WTC11 (cell line): ENCODE measurements around the gene ADAP1. TPM values are rescaled to one million over a fixed set of nuclear protein-coding genes. Genes with fewer than 3 reads are reported as not detected.
A peak's percentile ranks its signal among the peaks of the same experiment; 100 is the strongest.

ENCODE experiments used
- ATAC-seq: fragments of 200-7000 bp; cut with Tn5 transposase; 2 replicates; pipeline ENCODE4 v1.10.0; 2021; ENCODE audit warnings: mild to moderate bottlenecking, moderate library complexity
- CTCF ChIA-PET: fragments of 300-600 bp; sonication (Branson Sonifier 250); formaldehyde crosslinking; loops from one replicate; lab custom pipeline; 2021; ENCODE audit warnings: antibody characterized with exemption; lab: Charles Lee
- POLR2A ChIA-PET: fragments of 350-600 bp; sonication (Branson Sonifier 250); formaldehyde crosslinking; loops from one replicate; lab custom pipeline; 2021; ENCODE audit warnings: antibody characterized with exemption; lab: Charles Lee
- DNase-seq: peaks from one replicate; pipeline ENCODE4 v3.0.0; 2021; ENCODE audit warnings: low spot score
- H3K27ac Mint-ChIP-seq: 2 replicates; pipeline ENCODE4 v1.8.0; 2021; ENCODE audit warnings: mixed read lengths
- H3K27me3 Mint-ChIP-seq: 2 replicates; pipeline ENCODE4 v1.8.0; 2021; ENCODE audit warnings: low read depth, mild to moderate bottlenecking, moderate library complexity, mixed read lengths
- H3K36me3 Mint-ChIP-seq: 2 replicates; pipeline ENCODE4 v1.8.0; 2021; ENCODE audit warnings: mixed read lengths
- H3K4me1 Mint-ChIP-seq: 2 replicates; pipeline ENCODE4 v1.8.0; 2022; ENCODE audit warnings: mixed read lengths
- H3K4me3 Mint-ChIP-seq: 2 replicates; pipeline ENCODE4 v1.8.0; 2021; ENCODE audit warnings: mild to moderate bottlenecking, moderate library complexity, mixed read lengths
- H3K9me3 Mint-ChIP-seq: 2 replicates; pipeline ENCODE4 v1.8.0; 2021; ENCODE audit warnings: mixed read lengths
- CREM ChIP-seq: sonication (generic); formaldehyde crosslinking; IDR thresholded peaks from 2 replicates; pipeline ENCODE4 v1.8.1; 2022; ENCODE audit warnings: mild to moderate bottlenecking, missing genetic modification reagents, moderate library complexity
- ESRRA ChIP-seq: sonication (generic); formaldehyde crosslinking; IDR thresholded peaks from 2 replicates; pipeline ENCODE4 v1.8.1; 2022; ENCODE audit warnings: mild to moderate bottlenecking, missing genetic modification reagents, borderline replicate concordance
- FOXJ3 ChIP-seq: sonication (generic); formaldehyde crosslinking; IDR thresholded peaks from 2 replicates; pipeline ENCODE4 v1.9.0; 2021; ENCODE audit warnings: missing genetic modification reagents, mild to moderate bottlenecking, borderline replicate concordance
- FOXP1 ChIP-seq: sonication (generic); formaldehyde crosslinking; IDR thresholded peaks from 2 replicates; pipeline ENCODE4 v1.8.0; 2022; ENCODE audit warnings: missing genetic modification reagents, mild to moderate bottlenecking, moderate library complexity, borderline replicate concordance
- GABPB1 ChIP-seq: sonication (generic); formaldehyde crosslinking; IDR thresholded peaks from 2 replicates; pipeline ENCODE4 v1.8.1; 2023; ENCODE audit warnings: mild to moderate bottlenecking, missing genetic modification reagents
- GRHL2 ChIP-seq: fragments of 250-450 bp; sonication (Bioruptor Pico); IDR thresholded peaks from 2 replicates; pipeline ENCODE4 v1.8.0; 2022; ENCODE audit warnings: mild to moderate bottlenecking, moderate library complexity; ENCODE audit not compliant: insufficient replicate concordance, severe bottlenecking
- HMGA2 ChIP-seq: fragments of 250-450 bp; sonication (Bioruptor Pico); IDR thresholded peaks from 2 replicates; pipeline ENCODE4 v1.4.0; 2021; ENCODE audit warnings: mild to moderate bottlenecking, moderate library complexity
- JUN ChIP-seq: sonication (generic); formaldehyde crosslinking; IDR thresholded peaks from 2 replicates; pipeline ENCODE4 v1.8.0; 2023; ENCODE audit warnings: mild to moderate bottlenecking, missing genetic modification reagents
- MAX ChIP-seq: sonication (generic); formaldehyde crosslinking; IDR thresholded peaks from 2 replicates; pipeline ENCODE4 v1.8.0; 2022; ENCODE audit warnings: mild to moderate bottlenecking, missing genetic modification reagents
- NFYB ChIP-seq: sonication (generic); formaldehyde crosslinking; conservative IDR thresholded peaks from 2 replicates; pipeline ENCODE4 v1.8.0; 2022; ENCODE audit warnings: low read depth, missing genetic modification reagents
- OVOL2 ChIP-seq: fragments of 250-450 bp; sonication (Bioruptor Pico); IDR thresholded peaks from 2 replicates; pipeline ENCODE4 v1.9.0; 2021; ENCODE audit warnings: mild to moderate bottlenecking, borderline replicate concordance
- PRRX2 ChIP-seq: fragments of 250-450 bp; sonication (Bioruptor Pico); IDR thresholded peaks from 2 replicates; pipeline ENCODE4 v1.8.0; 2021; ENCODE audit warnings: mild to moderate bottlenecking
- RELA ChIP-seq: sonication (generic); formaldehyde crosslinking; IDR thresholded peaks from 2 replicates; pipeline ENCODE4 v1.8.1; 2022; ENCODE audit warnings: missing genetic modification reagents, mild to moderate bottlenecking, borderline replicate concordance
- SMAD3 ChIP-seq: sonication (generic); formaldehyde crosslinking; IDR thresholded peaks from 2 replicates; pipeline ENCODE4 v1.8.0; 2022; ENCODE audit warnings: missing genetic modification reagents, mild to moderate bottlenecking, borderline replicate concordance
- SMAD4 ChIP-seq: sonication (generic); formaldehyde crosslinking; IDR thresholded peaks from 2 replicates; pipeline ENCODE4 v1.8.0; 2022; ENCODE audit warnings: mild to moderate bottlenecking, missing genetic modification reagents
- TEAD4 ChIP-seq: sonication (generic); formaldehyde crosslinking; IDR thresholded peaks from 2 replicates; pipeline ENCODE4 v1.8.0; 2022; ENCODE audit warnings: mild to moderate bottlenecking, missing genetic modification reagents
- TP53 ChIP-seq: sonication (generic); formaldehyde crosslinking; IDR thresholded peaks from 2 replicates; pipeline ENCODE4 v1.8.1; 2023; ENCODE audit warnings: mild to moderate bottlenecking, missing genetic modification reagents
- ZNF121 ChIP-seq: sonication (generic); formaldehyde crosslinking; IDR thresholded peaks from 2 replicates; pipeline ENCODE4 v1.8.0; 2023; ENCODE audit warnings: missing genetic modification reagents
- ZNF423 ChIP-seq: fragments of 250-450 bp; sonication (Bioruptor Pico); IDR thresholded peaks from 2 replicates; pipeline ENCODE4 v2.1.2; 2022; ENCODE audit warnings: mild to moderate bottlenecking, moderate library complexity
- ZNF425 ChIP-seq: fragments of 250-450 bp; sonication (Bioruptor Pico); conservative IDR thresholded peaks from 2 replicates; pipeline ENCODE4 v1.9.0; 2021; ENCODE audit warnings: mild to moderate bottlenecking
- ZNF671 ChIP-seq: fragments of 250-450 bp; sonication (Bioruptor Pico); IDR thresholded peaks from 2 replicates; pipeline ENCODE4 v1.8.0; 2021; ENCODE audit warnings: mild to moderate bottlenecking
- total RNA-seq: library from RNA; stranded (reverse); gene quantifications from 3 replicates; pipeline ENCODE4 v1.2.3, GENCODE V29; 2021
- TF ChIP-seq, protein P1 (sequence below): sonication (generic); formaldehyde crosslinking; IDR thresholded peaks from 2 replicates; pipeline ENCODE4 v1.8.1; 2022; ENCODE audit warnings: mild to moderate bottlenecking, missing genetic modification reagents, moderate library complexity, borderline replicate concordance
- TF ChIP-seq, protein P2 (sequence below): sonication (generic); formaldehyde crosslinking; IDR thresholded peaks from 2 replicates; pipeline ENCODE4 v1.8.1; 2023; ENCODE audit warnings: mild to moderate bottlenecking, missing genetic modification reagents

The ADAP1 gene
- total RNA-seq, 1 experiment from 2014 or later = 4.3 TPM

- ChIA-PET POLR2A (no interaction called here), CTCF (interaction anchor here (1.0 to 4.4 kb wide), 2 partner anchors 20 to 202 kb away, joined by 4 to 43 read pairs; no protein-coding TSS in a partner anchor)
- no peak for DNase-seq
- no peak for TF ChIP-seq SMAD3 (CRISPR knock-in tag)
- TF ChIP-seq SMAD4 (CRISPR knock-in tag) = no peak
- TF ChIP-seq TEAD4 (CRISPR knock-in tag) = no peak
- TF ChIP-seq ZNF121 = no peak
- no peak for TF ChIP-seq HMGA2 (CRISPR knock-in tag)
- Mint-ChIP-seq H3K4me1 (peaks cover 3% of the 10 kb centered on the region; the same call in 1 of the 2 replicates), H3K4me3 (peak overlapping the region; percentile 36), H3K9me3 (no peaks in the 10 kb centered on the region), H3K27ac (no peak overlapping the region), H3K36me3 (peaks cover 31% of the 10 kb centered on the region), H3K27me3 (peaks cover 2% of the 10 kb centered on the region; the same call in 1 of the 2 replicates)
- no peak for ATAC-seq
These were observed 18.8 kb upstream of the ADAP1 start for GRCh38 chr7:973312-973711.

DNA sequence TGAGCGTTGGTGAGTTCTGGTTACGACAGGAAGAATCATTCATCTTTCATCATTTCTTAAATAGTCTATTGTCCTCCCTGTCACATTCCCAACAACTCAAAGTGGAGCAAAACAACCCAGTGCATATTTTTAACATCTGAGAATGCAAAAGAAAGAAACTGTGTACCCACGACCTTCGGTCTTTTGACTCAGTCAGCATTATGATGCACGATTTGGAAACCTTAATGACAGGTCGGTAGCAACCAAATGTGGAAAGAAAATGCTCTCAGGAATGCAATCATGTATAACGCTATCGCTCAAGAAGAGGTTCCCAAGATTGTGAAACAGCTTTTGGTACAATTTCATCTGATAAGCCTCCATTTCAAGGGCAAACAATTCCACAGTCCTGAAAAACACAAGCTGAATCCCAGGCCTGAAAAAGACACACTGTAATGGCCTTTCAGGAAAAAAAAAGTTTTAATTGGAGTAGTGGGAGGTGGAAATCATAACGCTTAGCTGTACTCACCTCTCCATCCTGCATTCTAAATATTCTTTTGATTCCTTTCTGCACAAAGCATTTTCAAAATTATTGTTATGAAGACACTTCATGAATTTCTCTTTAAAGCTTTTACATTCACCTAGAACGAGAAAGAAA is 18.3 kb upstream of the ADAP1 start:
- peaks cover 2% of the 10 kb centered on the region; the same call in 1 of the 2 replicates for H3K27me3 Mint-ChIP-seq
- DNase-seq (no peak), ATAC-seq (no peak)
- peaks cover 3% of the 10 kb centered on the region; the same call in 1 of the 2 replicates for H3K4me1 Mint-ChIP-seq
- no peaks in the 10 kb centered on the region for H3K9me3 Mint-ChIP-seq
- H3K27ac Mint-ChIP-seq = no peak overlapping the region
- H3K4me3 Mint-ChIP-seq = peak overlapping the region; percentile 36
- POLR2A ChIA-PET = no interaction called here
- peaks cover 36% of the 10 kb centered on the region for H3K36me3 Mint-ChIP-seq
- TF ChIP-seq PRRX2 (CRISPR knock-in tag) = no peak
- TF ChIP-seq GABPB1 = peak; percentile 36; the same call in 1 of the 2 replicates
- TF ChIP-seq, protein P1, sequence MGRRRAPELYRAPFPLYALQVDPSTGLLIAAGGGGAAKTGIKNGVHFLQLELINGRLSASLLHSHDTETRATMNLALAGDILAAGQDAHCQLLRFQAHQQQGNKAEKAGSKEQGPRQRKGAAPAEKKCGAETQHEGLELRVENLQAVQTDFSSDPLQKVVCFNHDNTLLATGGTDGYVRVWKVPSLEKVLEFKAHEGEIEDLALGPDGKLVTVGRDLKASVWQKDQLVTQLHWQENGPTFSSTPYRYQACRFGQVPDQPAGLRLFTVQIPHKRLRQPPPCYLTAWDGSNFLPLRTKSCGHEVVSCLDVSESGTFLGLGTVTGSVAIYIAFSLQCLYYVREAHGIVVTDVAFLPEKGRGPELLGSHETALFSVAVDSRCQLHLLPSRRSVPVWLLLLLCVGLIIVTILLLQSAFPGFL (CRISPR knock-in tag) = no peak
- CTCF ChIA-PET = interaction anchor here (1.0 to 4.4 kb wide), 2 partner anchors 20 to 203 kb away, joined by 4 to 43 read pairs; no protein-coding TSS in a partner anchor

DNA sequence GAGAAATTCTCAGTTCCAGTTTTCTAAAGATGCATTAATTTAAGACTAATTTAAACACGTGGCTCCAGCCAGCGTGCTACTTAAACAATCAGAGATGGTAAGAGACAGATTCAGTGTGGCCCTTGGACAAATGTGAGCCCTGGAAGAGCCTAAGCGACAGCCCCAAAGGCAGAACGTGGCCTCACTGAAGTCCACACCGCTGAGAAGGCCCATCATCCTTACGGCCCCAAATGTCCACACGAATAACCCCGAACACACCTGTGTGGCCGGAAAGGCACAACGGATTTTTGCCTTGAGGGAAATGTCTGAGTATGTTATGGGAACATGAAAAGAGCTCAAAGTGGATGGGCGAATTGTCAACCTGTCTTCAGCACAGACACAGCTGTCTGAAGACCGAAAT is 17.6 kb upstream of the ADAP1 start:
- Mint-ChIP-seq H3K4me3 (no peak overlapping the region), H3K36me3 (peaks cover 43% of the 10 kb centered on the region), H3K27ac (peak overlapping the region; percentile 45; the same call in 1 of the 2 replicates), H3K9me3 (no peaks in the 10 kb centered on the region), H3K27me3 (peaks cover 2% of the 10 kb centered on the region; the same call in 1 of the 2 replicates), H3K4me1 (peaks cover 3% of the 10 kb centered on the region; the same call in 1 of the 2 replicates)
- no peak for DNase-seq
- ChIA-PET CTCF (interaction anchor here (0.6 kb wide), 1 partner anchor 21 kb away, joined by 3 read pairs; no protein-coding TSS in a partner anchor), POLR2A (no interaction called here)
- TF ChIP-seq CREM (no peak), TP53 (CRISPR knock-in tag) (no peak), HMGA2 (CRISPR knock-in tag) (no peak), ZNF423 (CRISPR knock-in tag) (no peak)
- ATAC-seq = no peak

DNA sequence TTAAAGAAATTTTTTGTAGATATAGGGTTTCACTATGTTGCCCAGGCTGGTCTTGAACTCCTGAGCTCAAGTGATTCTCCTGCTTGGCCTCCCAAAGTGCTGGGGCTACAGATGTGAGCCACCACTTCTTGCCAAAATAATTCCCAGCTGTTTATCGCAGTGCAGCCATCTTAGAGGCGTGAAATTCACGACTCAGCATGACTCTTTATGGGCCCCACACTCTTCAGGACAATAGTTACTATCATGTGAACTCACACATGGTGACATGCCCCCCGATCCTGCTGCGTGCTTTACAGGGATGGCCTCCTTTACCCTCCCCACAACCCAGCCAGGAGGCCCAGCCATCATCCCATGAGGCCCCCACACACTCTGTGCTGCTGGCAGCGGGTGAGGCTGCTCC is 16.3 kb upstream of the ADAP1 start:
- Mint-ChIP-seq H3K27ac (no peak overlapping the region), H3K36me3 (peaks cover 43% of the 10 kb centered on the region), H3K9me3 (no peaks in the 10 kb centered on the region), H3K4me1 (peaks cover 3% of the 10 kb centered on the region; the same call in 1 of the 2 replicates), H3K27me3 (no peaks in the 10 kb centered on the region), H3K4me3 (no peak overlapping the region)
- ChIA-PET CTCF (no interaction called here), POLR2A (interaction anchor here (0.7 kb wide), 1 partner anchor 509 kb away, joined by 4 read pairs; no protein-coding TSS in a partner anchor)
- ATAC-seq (no peak), DNase-seq (no peak)
- no peak for TF ChIP-seq NFYB (CRISPR knock-in tag)
- TF ChIP-seq GRHL2 (CRISPR knock-in tag) = no peak
- no peak for TF ChIP-seq ZNF425 (CRISPR knock-in tag)
- no peak for TF ChIP-seq MAX (CRISPR knock-in tag)
- no peak for TF ChIP-seq ZNF671 (CRISPR knock-in tag)
- no peak for TF ChIP-seq FOXJ3
- TF ChIP-seq OVOL2 (CRISPR knock-in tag) = no peak
- no peak for TF ChIP-seq FOXP1 (CRISPR knock-in tag)
- TF ChIP-seq JUN (CRISPR knock-in tag) = no peak
- TF ChIP-seq CREM = no peak
- TF ChIP-seq SMAD4 (CRISPR knock-in tag) = no peak
- TF ChIP-seq SMAD3 (CRISPR knock-in tag) = no peak
- TF ChIP-seq, protein P2, sequence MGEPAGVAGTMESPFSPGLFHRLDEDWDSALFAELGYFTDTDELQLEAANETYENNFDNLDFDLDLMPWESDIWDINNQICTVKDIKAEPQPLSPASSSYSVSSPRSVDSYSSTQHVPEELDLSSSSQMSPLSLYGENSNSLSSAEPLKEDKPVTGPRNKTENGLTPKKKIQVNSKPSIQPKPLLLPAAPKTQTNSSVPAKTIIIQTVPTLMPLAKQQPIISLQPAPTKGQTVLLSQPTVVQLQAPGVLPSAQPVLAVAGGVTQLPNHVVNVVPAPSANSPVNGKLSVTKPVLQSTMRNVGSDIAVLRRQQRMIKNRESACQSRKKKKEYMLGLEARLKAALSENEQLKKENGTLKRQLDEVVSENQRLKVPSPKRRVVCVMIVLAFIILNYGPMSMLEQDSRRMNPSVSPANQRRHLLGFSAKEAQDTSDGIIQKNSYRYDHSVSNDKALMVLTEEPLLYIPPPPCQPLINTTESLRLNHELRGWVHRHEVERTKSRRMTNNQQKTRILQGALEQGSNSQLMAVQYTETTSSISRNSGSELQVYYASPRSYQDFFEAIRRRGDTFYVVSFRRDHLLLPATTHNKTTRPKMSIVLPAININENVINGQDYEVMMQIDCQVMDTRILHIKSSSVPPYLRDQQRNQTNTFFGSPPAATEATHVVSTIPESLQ = no peak
- TF ChIP-seq RELA (CRISPR knock-in tag) = no peak
- TF ChIP-seq ESRRA = no peak
